Kidney (tissue), 14 donors: ENCODE results near the gene FOCAD. TPM values are rescaled to one million over a fixed set of nuclear protein-coding genes. Genes with fewer than 3 reads are reported as not detected.

ENCODE experiments used
- DNase-seq, 5 donors: peaks; one replicate each; pipeline ENCODE4 v3.0.0-alpha.2; 2013 to 2020
- FAIRE-seq: peaks from 2 replicates; lab custom pipeline; 2012; peaks lifted over from hg19 to GRCh38; lab: Jason Lieb, UNC
- H3K27ac ChIP-seq, 2 donors: one replicate each; pipeline ENCODE4 v1.7.0; 2013; ENCODE audit warnings: low read depth in 2 of 2, low read length in 2 of 2, inconsistent platforms in 1 of 2
- H3K27me3 ChIP-seq: one replicate; pipeline ENCODE4 v1.7.1; 2013; ENCODE audit warnings: low read length, inconsistent platforms; ENCODE audit not compliant: control insufficient read depth, insufficient read depth
- H3K36me3 ChIP-seq, 3 donors: one replicate each; pipeline versions ENCODE4 v1.7.0 to v1.7.1; 2013; ENCODE audit warnings: low read length in 3 of 3, control low read depth in 1 of 3, inconsistent platforms in 1 of 3; ENCODE audit not compliant: insufficient read depth in 3 of 3, control insufficient read depth in 2 of 3
- H3K4me1 ChIP-seq, 3 donors: one replicate each; pipeline versions ENCODE4 v1.7.0 to v1.7.1; 2013; ENCODE audit warnings: low read length in 3 of 3, inconsistent platforms in 1 of 3, low read depth in 1 of 3; ENCODE audit not compliant: control insufficient read depth in 2 of 3, insufficient read depth in 2 of 3
- H3K4me3 ChIP-seq, 3 donors: one replicate each; pipeline versions ENCODE4 v1.7.0 to v1.8.1; 2013; ENCODE audit warnings: low read length in 3 of 3, control low read depth in 1 of 3, inconsistent platforms in 1 of 3
- H3K9ac ChIP-seq, 3 donors: one replicate each; pipeline versions ENCODE4 v1.7.0 to v1.7.1; 2013; ENCODE audit warnings: low read length in 3 of 3, control low read depth in 1 of 3, inconsistent platforms in 1 of 3
- H3K9me3 ChIP-seq, 3 donors: one replicate each; pipeline versions ENCODE4 v1.7.0 to v1.7.1; 2013; ENCODE audit warnings: low read length in 3 of 3, control low read depth in 1 of 3, inconsistent platforms in 1 of 3; ENCODE audit not compliant: control insufficient read depth in 2 of 3, insufficient read depth in 1 of 3
- CTCF ChIP-seq: IDR thresholded peaks from 3 replicates; pipeline ENCODE4 v1.5.1; 2012; ENCODE audit warnings: mild to moderate bottlenecking, moderate library complexity, borderline replicate concordance; ENCODE audit not compliant: insufficient read depth; ENCODE audit errors: extremely low read depth
- intact Hi-C: fragments of 100-400 bp; cut with DNase I; formaldehyde crosslinking; loops from one replicate; pipeline ENCODE4 v1.11.1; 2022
- polyA plus RNA-seq: library from polyadenylated mRNA; stranded (reverse); fragments of 350-450 nt; fragmentation: Illumina TruSeq; extraction: RNeasy Lipid Tissue Mini Kit (QIAGEN cat#74804); gene quantifications from one replicate; pipeline ENCODE4 v1.2.3, GENCODE V29; 2014; ENCODE audit warnings: low read depth, low replicate concordance; ENCODE audit not compliant: insufficient read depth
- total RNA-seq: library from RNA; stranded (reverse); fragmentation: NEBNext Ultra II Directional; extraction: Animal tissue kit (Norgen Biotek cat#: 25700); gene quantifications from one replicate; pipeline ENCODE4 v1.2.1, GENCODE V29; 2021
- donor health status: control.
- donor health status: control.
- donor health status: control.
- donor health status: control.
- donor health status: control.
- donor health status: DM: yes; HTN: yes; CAD: no.
- donor health status: Normal renal cell carcinoma (clear cell type).

Gene FOCAD
- total and polyA plus RNA-seq, 2 donors from 2014 or later = 12.2 to 35.7 TPM

GRCh38 chr9:20805766-20806165 lies 121.7 kb downstream of the FOCAD start:
- H3K36me3 ChIP-seq = no peaks in the 10 kb centered on the region
- intact Hi-C loops = no loop called here
- no peak overlapping the region for H3K9ac ChIP-seq
- H3K9me3 ChIP-seq = no peaks in the 10 kb centered on the region
- FAIRE-seq (no peak), DNase-seq (no peak)
- TF ChIP-seq CTCF = no peak
- no peaks in the 10 kb centered on the region for H3K27me3 ChIP-seq
- no peak overlapping the region for H3K4me3 ChIP-seq
- H3K4me1 ChIP-seq = no peaks in the 10 kb centered on the region
- H3K27ac ChIP-seq = no peak overlapping the region

- no peak for TF ChIP-seq CTCF
- H3K4me1 ChIP-seq = no peaks in the 10 kb centered on the region
- intact Hi-C loops = no loop called here
- no peak overlapping the region for H3K4me3 ChIP-seq
- no peak overlapping the region for H3K27ac ChIP-seq
- H3K27me3 ChIP-seq = no peaks in the 10 kb centered on the region
- H3K9me3 ChIP-seq = no peaks in the 10 kb centered on the region
- DNase-seq (no peak), FAIRE-seq (no peak)
- no peaks in the 10 kb centered on the region for H3K36me3 ChIP-seq
- H3K9ac ChIP-seq = no peak overlapping the region
Measured at GRCh38 chr9:20808002-20808401, 123.9 kb downstream of the FOCAD start.

GRCh38 chr9:20811872-20812271 lies 127.8 kb downstream of the FOCAD start:
- H3K4me3 ChIP-seq = no peak overlapping the region
- intact Hi-C loops = no loop called here
- H3K9ac ChIP-seq = no peak overlapping the region
- H3K4me1 ChIP-seq = no peaks in the 10 kb centered on the region
- H3K27me3 ChIP-seq = no peaks in the 10 kb centered on the region
- no peak for DNase-seq
- no peaks in the 10 kb centered on the region for H3K9me3 ChIP-seq
- no peaks in the 10 kb centered on the region for H3K36me3 ChIP-seq
- TF ChIP-seq CTCF = no peak
- H3K27ac ChIP-seq = no peak overlapping the region
- FAIRE-seq = no peak
